ENCODE measurements around the gene ARHGEF11. TPM values are rescaled to one million over a fixed set of nuclear protein-coding genes. Genes with fewer than 3 reads are reported as not detected.

ARHGEF11 gene
- total and polyA plus RNA-seq, 4 donors, result 5.8 to 23.7 (median 9.8) TPM

DNA sequence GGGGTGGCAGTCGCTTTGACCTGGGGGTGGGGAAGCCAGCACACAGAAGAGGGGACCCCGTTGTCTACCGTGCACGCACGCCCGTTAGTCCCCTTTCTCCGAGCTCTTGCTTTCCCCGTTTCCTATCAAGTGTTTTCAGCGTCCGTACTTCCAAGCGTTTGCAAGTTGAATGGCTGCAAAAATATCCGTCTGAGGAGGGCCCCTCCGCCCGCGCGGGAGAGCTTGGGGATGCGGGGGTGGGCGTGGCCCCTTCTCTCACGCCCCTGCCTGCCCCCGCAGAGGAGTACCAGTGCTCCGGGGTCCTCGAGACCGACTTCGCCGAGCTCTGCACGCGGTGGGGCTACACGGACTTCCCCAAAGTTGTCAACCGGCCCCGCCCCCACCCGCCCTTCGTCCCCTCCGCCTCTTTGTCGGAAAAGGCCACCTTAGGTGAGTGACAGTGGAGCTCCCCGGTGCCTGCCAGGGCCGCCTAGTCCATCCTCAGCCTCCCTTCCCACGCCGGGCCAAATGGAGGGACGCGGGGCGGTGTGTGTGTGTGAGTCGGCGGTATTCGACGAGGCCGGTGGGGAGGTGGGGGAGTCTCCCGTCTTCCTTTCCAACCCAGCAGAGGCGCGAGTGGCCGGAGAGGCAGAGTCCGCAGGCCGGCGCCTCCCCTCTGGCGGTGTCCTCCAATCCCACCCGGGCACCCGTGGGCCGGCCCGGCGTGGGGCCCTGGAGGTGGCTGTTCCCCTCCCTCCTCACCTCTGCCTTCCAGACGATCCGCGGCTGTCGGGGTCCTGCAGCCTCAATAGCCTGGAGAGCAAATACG, 121.7 kb downstream of the ARHGEF11 start:
- TF ChIP-seq JUND (IDR thresholded peaks at IDR 0.05), result no peak
- no peak for TF ChIP-seq REST (IDR thresholded peaks at IDR 0.05)
- no peak for TF ChIP-seq HNF4A (conservative IDR thresholded peaks at IDR 0.05)
- TF ChIP-seq FOXA2 (IDR thresholded peaks at IDR 0.05), result no peak
- TF ChIP-seq, protein P1, sequence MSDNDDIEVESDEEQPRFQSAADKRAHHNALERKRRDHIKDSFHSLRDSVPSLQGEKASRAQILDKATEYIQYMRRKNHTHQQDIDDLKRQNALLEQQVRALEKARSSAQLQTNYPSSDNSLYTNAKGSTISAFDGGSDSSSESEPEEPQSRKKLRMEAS (IDR thresholded peaks at IDR 0.05), result no peak
- TF ChIP-seq FOXA1 (IDR thresholded peaks at IDR 0.05), result no peak
- TF ChIP-seq GABPA (IDR thresholded peaks at IDR 0.05 in 1 of 2, conservative IDR thresholded peaks at IDR 0.05 in 1 of 2), result no peak
- TF ChIP-seq, protein P2, sequence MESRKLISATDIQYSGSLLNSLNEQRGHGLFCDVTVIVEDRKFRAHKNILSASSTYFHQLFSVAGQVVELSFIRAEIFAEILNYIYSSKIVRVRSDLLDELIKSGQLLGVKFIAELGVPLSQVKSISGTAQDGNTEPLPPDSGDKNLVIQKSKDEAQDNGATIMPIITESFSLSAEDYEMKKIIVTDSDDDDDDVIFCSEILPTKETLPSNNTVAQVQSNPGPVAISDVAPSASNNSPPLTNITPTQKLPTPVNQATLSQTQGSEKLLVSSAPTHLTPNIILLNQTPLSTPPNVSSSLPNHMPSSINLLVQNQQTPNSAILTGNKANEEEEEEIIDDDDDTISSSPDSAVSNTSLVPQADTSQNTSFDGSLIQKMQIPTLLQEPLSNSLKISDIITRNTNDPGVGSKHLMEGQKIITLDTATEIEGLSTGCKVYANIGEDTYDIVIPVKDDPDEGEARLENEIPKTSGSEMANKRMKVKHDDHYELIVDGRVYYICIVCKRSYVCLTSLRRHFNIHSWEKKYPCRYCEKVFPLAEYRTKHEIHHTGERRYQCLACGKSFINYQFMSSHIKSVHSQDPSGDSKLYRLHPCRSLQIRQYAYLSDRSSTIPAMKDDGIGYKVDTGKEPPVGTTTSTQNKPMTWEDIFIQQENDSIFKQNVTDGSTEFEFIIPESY (IDR thresholded peaks at IDR 0.05), result no peak
- TF ChIP-seq CTCF (IDR thresholded peaks at IDR 0.05; ENCODE audit: low read depth, low read length, missing input control), result no peak
- no peak for TF ChIP-seq TAF1 (conservative IDR thresholded peaks at IDR 0.05)
- no peak for TF ChIP-seq ATF3 (IDR thresholded peaks at IDR 0.05)
- TF ChIP-seq RXRA (IDR thresholded peaks at IDR 0.05), result no peak
- TF ChIP-seq EGR1 (IDR thresholded peaks at IDR 0.05; ENCODE audit: low read depth in 2 of 2), result no peak
- no peak for TF ChIP-seq YY1 (IDR thresholded peaks at IDR 0.05)
- TF ChIP-seq HNF4G (IDR thresholded peaks at IDR 0.05), result no peak
- peaks cover 8 to 26% (median 11%) of the 10 kb centered on the region in 4 donors for H3K4me1 ChIP-seq (ENCODE audit: control insufficient read depth in 4 of 4, insufficient read depth in 4 of 4, low read length in 3 of 4)
- H3K27me3 ChIP-seq (ENCODE audit: control insufficient read depth in 4 of 4, insufficient read depth in 4 of 4, low read length in 3 of 4), result peaks cover 0 to 34% (median 17%) of the 10 kb centered on the region in 4 donors
- 5% methylated on average over 64 of the region's 64 CpGs for WGBS
- no peak overlapping the region for H3K27ac ChIP-seq (ENCODE audit: low read depth in 1 of 2, low read length in 2 of 2)
- no peak for DNase-seq (ENCODE audit: low spot score)
- H3K9ac ChIP-seq (ENCODE audit: low read depth in 1 of 2, low read length in 2 of 2), result no peak overlapping the region
- H3K36me3 ChIP-seq (ENCODE audit: control insufficient read depth in 4 of 4, insufficient read depth in 3 of 4, low read depth in 1 of 4, low read length in 3 of 4), result no peaks in the 10 kb centered on the region
- no peak overlapping the region for H3K4me3 ChIP-seq (ENCODE audit: low read depth in 1 of 3, low read length in 3 of 3)
- no peaks in the 10 kb centered on the region for H3K9me3 ChIP-seq (ENCODE audit: control insufficient read depth in 4 of 4, low read length in 3 of 4)
